GM18517 (cell line): Measurements from ENCODE around the gene ELF3.
A peak's percentile ranks its signal among the peaks of the same experiment; 100 is the strongest.
"Not testable (repeated sequence)": the region's sequence is repeated elsewhere in the genome, so short reads cannot be mapped to it uniquely, and the experiment has no call there.

Source experiments
- ATAC-seq: cut with Tn5 transposase; IDR thresholded peaks from one replicate; pipeline ENCODE4 v1.9.1; 2021; ENCODE audit warnings: mild to moderate bottlenecking, moderate library complexity; ENCODE audit not compliant: unreplicated experiment

Gene ELF3

DNA sequence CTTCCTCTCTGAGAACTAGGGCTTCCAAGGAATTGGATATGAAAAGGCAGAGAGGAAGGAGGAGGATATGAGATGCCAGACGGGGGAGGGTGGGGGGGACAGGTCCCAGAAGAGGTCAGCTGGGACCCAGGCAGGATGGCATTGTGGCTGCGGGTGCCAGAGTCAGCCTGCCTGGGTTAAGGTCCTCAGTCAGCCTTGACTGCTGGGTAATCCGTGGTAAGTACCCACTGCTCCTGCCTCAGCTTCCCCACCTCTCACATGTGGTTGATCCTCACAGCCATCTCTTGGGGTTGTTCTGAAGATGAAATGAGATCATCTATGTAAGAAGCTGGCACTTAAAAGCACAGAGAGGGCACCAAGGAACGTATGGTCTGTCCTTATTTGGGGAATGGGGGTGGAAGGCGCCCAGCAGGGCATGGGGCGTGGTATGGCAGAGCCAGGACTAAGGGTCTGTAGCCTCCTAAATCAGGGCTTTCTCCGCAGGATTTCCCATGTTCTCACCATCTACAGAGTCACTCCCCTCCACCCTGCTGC lies 23.8 kb downstream of the ELF3 start:
- no peak for ATAC-seq

DNA sequence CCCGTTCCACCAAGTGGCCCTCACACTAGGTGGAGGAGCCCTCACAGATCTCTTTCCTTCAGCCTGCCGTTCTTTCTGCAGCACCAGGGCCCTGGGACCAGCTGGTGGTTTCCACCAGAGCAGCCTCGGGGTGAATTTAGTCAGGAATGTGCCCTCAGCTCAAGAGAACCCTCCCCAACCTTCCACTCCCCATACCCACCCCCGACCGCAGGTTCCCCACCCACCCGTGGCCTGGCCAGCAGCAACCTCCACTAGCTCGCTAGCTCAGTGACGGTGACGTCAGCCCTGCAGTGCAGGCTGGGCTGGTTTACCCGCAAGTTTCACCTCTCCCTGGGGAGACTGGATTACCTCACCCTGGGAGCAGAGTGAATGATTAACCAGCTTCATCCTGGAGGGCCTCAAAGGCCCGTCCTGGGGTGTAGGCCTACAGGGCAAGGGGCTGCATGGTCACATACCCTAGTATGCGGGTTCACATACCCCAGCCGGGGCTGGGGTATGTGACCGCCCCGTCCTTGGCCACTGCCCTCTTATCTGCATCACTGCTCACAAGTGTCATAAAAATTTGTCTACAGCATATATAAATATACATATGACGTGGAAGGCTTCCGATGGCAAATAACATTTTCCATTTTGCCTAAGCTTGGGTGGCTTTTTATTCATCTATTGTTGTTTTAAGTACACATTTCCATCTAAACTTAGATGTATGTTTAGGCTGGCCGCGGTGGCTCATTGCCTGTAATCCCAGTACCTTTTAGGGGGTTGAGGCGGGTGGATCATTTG lies 24.5 kb downstream of the ELF3 start:
- ATAC-seq: no peak

DNA sequence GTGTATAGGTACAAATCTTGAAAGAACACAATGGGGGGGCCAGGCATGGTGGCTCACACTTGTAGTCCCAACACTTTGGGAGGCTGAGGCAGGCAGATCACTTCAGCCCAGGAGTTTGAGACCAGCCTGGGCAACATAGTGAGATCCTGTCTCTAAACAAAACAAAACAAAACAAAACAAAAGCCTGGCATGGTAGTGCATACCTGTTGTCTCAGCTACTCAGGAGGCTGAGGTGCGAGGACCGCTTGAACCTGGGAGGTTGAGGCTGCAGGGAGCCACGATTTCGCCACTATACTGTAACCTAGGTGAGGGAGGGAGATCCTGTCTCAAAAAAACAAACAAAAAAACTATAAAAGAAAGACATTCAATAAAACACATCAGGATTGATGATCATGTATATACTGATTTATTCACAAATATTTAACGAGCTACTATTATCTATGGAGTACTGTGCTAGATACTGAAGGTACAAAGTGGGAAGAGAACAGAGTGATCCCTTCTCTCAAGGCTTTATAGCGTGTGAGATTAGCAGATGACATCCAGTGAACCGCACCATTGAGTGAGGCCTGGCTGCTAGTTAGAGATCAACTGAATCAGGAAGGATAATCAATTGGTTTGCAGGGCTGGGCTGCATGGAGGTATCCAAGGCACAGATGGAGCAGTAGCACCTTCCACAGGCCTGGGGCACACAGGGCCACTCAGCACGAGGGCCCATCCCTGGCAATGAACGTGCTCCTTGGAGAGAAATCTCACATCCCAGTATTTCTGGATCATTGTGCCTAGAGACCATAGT lies 26.4 kb downstream of the ELF3 start:
- ATAC-seq: no peak

DNA sequence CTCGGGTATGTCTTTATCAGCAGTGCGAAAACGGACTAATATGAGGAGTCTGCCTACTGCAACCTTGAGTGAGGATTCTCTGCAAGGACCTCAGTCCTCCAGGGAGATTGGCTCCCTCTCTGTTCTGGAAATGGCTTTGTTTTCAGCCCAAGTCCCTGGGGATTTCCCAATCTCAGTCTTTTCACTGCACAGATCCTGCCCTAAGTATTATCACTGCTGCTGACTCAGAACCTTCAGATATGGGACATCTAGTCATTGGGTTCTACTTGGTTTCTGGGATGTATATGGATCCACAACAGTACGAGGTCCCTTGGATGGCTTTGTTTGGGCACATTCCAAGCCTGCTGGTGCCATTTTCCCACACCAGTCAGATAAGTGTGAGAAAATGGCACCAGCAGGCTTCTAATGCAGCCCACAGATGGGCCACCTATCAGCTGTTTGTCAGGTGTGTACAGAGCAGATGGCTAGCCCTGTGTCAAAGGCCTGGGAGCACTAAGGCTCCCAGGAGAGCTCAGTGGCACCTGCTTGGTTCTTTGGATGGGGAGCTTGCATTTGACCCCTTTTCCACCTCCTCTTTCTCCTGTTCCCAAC lies 27.4 kb downstream of the ELF3 start:
- ATAC-seq: no peak

DNA sequence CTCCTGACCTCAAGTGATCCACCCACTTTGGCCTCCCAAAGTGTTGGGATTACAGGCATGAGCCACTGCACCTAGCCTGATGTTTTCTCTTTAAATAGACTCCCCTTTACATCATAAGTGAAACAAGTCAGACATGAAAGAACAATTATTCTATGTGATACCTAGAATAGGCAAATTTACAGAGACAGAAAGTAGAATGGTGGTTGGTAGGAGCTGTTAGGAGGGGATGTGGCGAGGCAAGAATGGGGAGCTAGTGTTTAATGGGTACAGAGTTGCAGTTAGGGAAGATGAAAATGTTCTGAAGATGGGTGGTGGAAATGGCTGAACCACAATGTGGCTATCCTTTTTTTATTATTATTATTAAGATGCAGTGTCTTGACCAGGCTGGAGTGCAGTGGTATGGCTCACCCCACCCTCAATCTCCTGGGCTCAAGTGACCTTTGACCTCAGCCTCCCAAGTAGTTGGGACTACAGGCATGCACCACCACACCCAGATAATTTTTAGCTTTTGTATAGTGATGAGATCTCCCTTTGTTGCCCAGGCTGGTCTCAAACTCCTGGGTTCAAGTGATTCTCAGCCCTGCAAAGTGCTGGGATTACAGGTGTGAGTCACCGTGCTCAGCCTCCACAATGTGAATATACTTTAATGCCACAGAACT lies 28.4 kb downstream of the ELF3 start:
- ATAC-seq: peak; percentile 81

DNA sequence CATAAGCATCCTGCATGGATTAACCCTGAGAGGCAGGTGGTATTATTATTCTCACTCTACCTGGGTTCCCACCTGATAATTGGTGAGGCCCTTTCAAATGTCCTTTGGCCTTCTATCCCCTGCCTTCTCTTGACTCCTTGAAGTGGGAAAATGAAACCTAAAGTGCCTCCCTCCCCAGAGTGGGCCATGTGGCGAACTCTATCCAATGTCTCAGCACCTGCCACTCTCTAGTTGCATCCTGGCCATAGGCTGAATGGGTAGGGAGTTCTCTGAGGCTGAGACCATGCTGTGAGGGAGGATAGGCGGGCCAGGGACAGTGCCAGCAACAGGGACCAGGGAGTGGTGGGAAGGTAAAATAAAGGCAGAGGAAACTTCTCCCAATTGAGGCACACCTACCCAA lies 35.3 kb downstream of the ELF3 start:
- no peak for ATAC-seq

DNA sequence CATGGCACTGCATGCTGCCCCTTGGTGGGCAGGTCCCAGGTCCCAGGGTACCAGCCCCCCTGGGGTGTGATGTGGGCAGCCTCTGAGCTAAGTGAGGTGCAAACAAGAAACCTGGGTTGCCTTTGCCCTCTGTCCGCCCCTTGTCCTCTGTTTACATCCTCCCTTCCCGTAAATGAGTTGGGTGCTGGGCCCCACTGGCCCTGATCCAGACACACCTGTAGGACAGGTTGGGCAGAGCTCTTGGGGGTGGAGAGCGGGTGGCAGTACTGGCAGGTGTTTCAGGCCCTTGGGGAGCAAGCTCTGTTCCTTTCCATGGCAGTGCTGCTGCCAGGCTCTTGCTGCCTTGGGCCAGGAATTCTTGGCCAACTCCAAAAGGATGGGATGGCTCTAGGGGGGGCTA lies 35.8 kb downstream of the ELF3 start:
- ATAC-seq: no peak

DNA sequence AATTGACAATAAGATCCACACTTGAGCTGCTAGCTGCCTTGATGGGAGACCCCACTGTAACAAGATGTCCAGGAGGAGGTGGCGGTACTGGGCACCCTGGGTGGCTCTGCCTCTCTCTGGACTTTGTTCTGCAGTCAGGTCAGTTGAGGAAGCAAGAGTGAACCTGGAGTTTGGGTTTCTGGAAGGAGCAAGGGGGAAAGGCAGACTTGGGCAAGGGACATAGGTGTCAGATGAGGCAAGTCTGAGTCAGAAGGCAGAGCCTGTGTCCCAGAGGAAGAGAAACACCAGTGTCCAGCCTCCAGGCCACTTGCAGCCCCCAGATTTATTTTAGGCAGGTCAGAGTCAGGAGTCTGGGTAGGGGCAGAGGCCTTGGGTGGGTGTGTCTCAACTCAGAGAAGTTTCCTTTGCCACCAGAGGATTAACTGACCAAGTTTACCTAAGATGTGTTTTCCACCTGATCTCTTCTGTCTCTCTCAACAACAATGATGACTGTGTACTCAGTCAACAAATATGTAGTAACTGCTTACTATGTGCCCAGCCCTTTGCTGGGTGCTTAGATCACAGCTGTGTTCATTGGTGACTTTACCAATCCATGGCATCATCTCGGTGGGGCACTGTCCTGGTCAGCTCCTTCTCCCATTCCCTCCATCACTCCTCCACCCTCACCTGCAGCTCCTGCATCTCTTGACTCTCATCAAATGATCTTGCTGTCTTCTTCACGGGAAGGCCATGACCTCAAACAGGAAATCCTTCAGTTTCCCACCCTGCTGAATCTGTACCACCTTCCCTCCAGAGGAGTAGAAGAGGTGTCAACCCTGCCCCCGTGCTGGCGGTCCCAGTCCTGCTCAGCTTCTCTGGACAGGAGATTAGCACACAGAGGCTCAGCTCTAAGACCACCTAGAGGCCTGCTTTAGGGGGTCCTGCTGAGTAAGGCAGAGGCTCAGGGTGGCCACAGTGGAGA lies 36.6 kb downstream of the ELF3 start:
- ATAC-seq: no peak

DNA sequence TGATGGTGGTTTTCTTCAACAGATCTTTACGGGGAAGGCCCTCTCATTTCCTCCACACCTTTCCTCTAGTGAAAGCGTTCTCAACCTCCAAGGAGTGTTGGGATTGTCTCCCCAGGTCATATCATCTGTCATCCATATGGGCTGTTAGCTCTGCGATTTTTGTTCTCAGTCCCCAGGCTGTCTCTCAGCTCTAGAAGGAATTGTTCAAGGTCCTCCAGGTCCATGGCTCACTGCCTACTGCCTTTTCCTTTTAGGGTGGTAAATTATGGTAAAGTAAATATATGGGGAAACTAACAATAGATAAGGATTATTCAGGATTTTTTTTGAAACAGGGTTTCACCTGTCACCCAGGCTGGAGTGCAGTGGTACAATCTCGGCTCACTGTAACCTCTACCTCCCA lies 37.6 kb downstream of the ELF3 start:
- ATAC-seq: no peak

DNA sequence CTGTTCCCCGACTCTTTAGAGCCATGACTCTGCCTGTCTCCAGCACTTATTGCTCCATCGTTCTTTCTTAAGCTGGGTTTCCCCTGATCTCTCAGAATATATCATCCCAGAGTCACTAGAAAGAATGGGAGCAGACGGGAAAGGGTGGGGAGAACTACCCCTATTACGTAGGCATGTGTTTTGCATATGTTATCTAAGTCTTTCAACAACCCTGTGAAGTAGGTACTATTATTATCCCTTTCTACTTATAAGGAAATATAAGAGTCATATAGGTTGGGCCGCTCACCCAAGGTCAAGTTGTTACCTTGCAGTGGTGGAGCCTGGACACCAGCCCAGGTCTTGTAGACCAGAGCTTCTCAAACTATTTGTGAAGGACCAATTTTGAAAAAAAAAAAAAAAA lies 38.7 kb downstream of the ELF3 start:
- no peak for ATAC-seq

DNA sequence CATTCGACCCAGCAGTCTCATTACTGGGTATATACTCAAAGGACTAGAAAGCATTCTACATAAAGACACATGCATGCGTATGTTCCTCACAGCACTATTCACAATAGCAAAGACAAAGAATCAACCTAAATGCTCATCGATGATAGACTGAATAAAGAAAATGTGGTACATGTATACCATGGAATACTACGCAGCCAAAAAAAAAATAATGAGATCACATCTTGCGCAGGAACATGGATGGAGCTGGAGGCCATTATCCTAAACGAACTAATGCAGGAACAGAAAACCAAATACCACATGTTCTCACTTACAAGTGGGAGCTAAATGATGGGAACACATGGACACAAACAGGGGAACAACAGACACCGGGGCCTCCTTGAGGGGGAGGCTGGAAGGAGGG lies 43.7 kb downstream of the ELF3 start:
- ATAC-seq: no peak

DNA sequence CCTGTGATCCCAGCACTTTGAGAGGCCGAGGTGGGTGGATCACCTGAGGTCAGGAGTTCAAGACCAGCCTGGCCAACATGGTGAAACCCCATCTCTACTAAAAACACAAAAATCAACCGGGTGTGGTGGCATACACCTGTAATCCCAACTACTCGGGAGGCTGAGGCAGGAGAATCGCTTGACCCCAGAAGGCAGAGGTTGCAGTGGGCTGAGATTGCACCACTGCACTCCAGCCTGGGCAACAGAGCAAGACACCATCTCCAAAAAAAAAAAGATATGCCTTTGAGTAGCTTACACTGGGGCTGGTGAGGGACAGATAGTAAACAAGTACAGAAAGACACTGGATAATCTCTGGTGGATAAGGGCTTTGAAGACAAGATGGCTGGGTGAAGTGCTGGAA lies 44.3 kb downstream of the ELF3 start:
- not testable (repeated sequence) for ATAC-seq

DNA sequence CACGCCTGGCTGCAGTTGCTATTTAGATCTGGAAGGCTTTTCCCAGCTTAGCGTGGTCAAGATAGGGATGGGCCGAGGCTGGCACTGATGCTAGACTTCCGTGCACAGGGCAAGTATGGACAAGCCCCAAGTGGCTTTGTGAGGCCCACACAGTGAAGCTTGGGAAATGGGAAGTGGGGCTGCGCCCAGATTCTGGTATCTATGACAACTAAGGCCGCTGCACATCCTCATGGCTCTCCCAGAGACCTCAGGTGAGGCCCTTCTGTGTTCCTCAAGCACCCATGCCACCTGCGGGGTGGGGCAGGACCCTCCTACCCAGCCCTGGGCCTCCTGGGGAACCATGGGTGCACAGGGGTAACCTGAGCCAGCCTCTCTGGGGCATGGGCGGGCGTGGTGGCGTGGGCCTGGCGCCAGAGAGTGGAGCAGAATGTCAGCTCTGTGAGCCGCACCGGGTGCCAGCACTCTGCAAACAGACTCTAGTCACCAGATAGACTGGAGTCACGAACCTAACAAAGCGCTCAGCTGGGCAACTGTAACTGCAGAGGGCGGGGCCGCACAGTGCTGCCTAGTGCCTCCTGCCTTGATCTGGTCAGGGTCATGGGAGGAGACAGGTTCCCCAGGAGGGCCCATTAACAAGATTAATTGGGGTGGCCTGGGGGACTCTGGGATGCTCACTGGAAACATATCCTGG lies 46.4 kb downstream of the ELF3 start:
- no peak for ATAC-seq

DNA sequence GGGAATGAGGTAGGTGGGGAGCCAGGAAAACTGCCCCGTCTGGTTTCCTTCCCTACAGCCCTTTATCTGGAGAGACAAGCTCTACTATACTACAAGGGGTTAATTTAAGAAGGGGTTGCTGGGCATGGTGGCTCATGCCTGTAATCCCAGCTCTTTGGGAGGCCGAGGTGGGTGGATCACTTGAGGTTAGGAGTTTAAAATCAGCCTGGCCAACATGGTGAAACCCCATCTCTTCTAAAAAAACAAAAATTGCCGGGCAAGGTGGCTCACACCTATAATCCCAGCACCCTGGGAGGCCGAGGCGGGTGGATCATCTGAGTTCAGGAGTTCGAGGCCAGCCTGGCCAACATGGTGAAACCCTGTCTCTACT lies 46.9 kb downstream of the ELF3 start:
- ATAC-seq: not testable (repeated sequence)

DNA sequence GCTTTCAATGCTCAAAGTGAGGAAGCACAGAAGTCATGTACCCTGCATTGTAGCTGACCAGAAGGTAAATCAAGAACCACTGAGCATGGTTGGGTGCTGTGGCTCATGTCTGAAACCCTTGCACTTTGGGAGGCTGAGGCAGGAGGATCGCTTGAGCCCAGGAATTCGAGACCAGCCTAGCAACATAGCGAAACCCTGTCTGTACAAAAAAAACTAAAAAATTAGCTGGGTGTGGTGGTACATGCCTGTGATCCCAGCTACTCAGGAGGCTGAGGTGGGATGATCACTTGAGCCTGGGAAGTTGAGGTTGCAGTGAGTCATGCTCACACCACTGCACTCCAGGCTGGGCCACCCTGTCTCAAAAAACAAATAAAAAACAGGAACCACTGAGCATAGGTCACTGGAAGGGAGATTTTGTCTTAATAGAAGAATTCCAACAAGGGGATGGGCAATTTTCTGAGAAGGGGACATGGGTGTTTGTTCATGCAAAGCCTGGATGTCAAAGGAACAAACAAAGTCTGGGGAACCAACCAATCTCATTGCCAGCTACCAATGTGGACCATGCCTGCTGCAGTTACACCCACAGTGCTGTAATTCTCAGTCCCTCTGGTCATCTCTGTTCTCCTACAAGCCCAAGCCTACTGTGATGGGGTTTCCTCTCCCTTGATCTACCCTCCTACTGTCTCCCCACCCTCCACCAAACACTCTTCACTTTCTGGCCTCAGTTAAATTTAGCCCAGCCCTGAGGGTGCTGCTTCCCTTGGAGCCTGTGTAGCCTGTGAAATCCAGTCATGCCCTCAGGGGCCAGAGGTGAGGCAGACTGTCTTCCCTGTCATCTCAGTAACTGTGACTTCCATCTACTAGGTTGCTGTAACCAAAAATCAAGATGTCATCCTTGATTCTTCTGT lies 47.9 kb downstream of the ELF3 start:
- ATAC-seq: no peak

DNA sequence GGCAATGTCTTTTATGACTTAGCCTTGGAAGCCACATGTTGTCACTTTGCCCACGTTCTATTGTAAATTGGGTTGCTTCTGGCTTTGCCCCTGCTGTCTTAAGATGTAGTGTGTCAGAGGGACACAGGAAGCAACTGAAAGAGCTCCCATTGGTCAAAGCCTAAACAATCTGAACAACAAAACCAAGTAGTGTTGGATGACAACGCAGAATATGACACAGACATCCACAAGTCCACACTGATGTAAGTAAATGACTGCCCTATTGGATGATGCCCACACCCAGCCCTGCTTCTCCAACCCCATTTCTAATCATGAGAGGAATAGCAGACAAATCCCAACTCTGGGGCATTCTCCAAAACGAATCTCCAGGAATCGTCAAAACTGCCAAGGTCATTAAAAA lies 50.7 kb downstream of the ELF3 start:
- ATAC-seq: no peak

DNA sequence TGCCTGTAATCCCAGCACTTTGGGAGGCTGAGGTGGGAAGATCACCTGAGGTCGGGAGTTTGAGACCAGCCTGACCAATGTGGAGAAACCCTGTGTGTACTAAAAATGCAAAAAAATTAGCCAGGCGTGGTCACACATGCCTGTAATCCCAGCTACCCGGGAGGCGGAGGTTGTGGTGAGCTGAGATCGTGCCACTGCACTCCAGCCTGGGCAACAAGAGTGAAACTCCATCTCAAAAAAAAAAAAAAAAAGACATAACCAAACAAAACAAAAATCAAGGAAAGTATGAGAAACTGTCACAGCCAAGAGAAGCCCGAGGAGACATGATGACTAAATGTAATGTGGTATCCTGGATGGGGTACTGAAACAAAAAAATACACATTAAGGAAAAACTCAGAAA lies 51.4 kb downstream of the ELF3 start:
- not testable (repeated sequence) for ATAC-seq

DNA sequence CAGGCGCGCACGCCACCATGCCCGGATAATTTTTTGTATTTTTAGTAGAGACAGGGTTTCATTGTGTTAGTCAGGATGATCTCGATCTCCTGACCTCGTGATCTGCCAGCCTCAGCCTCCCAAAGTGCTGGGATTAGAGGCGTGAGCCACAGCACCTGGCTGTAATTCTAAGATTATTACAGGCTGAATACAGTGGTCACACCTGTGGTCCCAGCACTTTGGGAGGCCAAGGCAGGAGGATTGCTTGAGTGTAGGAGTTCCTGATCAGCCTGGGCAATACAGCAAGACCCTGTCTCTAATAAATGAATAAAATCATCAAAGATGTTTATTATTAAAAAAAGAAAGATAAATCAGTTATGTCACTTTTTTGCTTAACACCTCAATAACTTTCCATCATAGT lies 52.2 kb downstream of the ELF3 start:
- ATAC-seq: not testable (repeated sequence)

DNA sequence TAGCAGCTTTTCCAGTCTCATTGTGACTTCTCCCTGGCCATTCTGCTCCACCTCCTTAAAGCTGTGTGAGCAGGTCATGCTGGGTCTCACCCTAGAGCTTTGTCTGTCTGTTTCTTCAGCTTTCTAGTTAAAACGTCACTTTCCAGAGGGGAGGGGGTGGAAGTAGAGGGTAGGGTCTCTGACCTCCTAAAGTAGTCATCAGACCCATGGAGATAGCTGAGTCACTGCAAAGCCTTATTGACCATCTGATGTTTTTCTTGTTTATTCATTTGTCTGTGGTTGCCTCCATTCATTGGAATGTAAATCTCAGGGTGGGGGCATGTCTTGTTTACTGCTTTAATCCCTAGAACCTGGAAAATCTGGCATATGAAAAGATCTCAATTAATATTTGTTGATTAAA lies 52.7 kb downstream of the ELF3 start:
- ATAC-seq: no peak
